GM21381 (cell line): ENCODE measurements around the gene PLGRKT.
"Not testable (repeated sequence)": the region's sequence is repeated elsewhere in the genome, so short reads cannot be mapped to it uniquely, and the experiment has no call there.

Experiments used
- ATAC-seq: cut with Tn5 transposase; IDR thresholded peaks from one replicate; pipeline ENCODE4 v1.9.1; 2021; ENCODE audit warnings: mild to moderate bottlenecking, moderate library complexity; ENCODE audit not compliant: unreplicated experiment

The PLGRKT gene

DNA sequence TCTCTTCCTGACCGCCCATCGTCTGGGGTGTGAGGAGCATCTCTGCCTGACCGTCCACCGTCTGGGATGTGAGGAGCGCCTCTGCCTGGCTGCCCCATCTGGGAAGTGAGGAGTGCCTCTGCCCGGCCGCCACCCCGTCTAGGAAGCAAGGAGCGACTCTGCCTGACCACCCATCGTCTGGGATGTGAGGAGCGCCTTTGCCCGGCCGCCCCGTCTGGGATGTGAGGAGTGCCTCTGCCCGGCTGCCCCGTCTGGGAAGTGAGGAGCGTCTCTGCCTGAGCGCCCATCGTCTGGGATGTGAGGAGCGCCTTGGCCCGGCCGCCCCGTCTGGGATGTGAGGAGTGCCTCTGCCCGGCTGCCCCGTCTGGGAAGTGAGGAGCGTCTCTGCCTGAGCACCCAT, 4.4 kb downstream of the PLGRKT start:
- not testable (repeated sequence) for ATAC-seq

DNA sequence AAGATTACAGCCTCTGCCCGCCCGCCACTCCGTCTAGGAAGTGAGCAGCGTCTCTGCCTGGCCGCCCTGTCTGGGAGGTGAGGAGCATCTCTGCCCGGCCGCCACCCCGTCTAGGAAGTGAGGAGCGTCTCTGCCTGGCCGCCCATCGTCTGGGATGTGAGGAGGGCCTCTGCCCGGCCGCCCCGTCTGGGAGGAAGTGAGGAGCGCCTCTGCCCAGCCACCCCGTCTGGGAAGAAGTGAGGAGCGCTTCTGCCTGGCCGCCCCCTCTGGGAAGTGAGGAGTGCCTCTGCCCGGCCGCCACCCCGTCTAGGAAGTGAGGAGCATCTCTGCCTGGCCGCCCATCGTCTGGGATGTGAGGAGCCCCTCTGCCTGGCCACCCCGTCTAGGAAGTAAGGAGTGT, 4.8 kb downstream of the PLGRKT start:
- ATAC-seq, result not testable (repeated sequence)

DNA sequence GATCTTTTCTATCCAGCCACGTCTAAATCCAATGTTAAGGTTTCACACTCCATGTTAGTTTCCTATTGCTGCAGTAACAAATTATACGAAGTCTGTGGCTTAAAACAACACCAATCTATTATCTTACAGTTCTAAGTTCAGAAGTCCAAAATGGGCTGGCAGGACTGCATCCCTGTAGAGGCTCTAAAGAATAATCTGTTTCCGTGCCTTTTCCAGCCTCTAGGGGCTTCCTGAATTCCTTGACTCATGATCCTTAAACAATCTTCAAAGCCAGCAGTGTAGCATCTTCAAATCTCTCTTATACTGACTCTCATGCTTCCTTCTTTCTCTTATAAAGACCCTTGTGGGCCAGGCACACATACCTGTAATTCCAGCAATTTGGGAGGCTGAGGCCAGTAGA, 6.8 kb downstream of the PLGRKT start:
- no peak for ATAC-seq

DNA sequence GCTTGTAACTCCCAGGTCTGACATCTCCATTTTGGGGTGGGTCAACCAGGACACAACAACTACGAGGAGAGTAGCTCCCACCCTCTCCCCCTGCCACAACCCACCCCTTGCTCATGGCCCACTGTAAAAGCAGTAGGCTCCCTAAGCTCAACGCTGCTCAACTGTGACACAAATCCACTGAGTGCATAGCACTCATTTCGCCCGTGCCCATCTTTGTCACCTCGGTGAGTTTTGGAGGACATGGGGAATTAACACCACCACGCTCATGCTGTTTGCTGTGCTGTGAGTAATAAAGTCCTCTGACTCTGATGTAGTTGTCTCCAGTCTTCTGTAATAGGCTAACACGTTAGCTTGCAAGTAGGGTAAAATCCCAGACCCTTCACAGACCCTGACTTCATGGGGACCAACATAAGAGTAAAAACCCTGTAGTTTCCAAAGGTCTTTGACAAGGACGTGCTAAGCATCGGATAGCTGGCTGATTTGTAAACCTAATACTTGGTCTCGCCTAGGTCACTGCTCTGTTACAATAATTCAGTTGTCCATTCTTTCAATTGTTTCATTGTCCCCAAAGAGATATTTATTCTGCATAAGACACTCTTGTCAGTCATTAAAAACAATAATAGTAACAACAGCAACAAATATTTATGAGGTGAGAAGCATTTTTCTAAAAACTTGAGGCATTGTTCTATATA, 7.7 kb downstream of the PLGRKT start:
- ATAC-seq, result no peak

DNA sequence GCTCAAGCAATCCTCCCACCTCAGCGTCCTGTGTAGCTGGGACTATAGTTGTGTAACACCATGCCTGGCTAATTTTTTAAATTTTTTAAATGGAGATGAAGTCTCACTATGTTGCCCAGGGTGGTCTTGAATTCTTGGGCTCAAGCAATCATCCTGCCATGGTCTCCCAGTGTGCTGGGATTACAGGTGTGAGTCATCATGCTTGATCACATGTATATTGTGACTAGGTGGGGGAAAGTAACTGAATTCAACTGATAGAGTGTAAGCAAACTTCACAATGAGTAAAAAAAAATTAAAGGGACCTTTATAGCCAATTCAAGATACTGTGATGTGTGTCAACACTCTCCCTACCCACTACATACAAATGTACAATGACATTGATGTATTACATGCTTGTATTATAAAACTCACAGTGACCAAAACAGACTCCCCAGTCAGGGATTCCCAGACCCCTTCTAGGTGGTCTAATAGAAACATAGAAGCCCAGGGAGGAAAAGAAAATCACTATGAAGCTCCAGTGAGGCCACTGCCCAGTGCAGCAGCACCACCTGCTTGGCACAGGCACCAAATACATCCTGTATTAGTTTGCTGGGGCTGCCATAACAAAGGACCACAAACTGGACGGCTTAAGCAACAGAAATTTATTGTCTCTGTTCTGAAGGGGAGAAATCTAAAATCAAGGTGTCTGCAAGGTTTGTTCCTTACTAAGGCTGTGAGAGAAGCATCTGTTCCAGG, 8.8 kb downstream of the PLGRKT start:
- ATAC-seq, result no peak

DNA sequence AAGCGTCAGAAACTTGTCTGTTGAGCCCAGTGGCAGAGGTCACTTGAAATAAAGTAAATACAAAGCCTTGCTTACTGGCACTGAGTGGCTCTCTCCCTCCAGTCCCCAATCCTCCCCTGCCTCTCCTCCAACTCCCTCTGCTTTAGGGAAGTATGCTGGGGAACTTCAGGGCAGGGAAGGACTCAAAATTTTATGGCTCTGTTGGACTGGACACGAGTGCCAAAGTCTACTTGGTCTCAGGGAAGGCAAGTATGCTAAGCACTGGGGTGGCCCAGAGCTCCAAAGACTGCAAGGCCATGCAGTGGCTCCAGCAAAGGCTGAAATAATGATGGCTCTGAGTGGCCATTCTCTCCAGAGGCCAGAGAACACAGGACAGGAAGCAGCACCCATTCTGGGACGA, 9.6 kb downstream of the PLGRKT start:
- no peak for ATAC-seq

DNA sequence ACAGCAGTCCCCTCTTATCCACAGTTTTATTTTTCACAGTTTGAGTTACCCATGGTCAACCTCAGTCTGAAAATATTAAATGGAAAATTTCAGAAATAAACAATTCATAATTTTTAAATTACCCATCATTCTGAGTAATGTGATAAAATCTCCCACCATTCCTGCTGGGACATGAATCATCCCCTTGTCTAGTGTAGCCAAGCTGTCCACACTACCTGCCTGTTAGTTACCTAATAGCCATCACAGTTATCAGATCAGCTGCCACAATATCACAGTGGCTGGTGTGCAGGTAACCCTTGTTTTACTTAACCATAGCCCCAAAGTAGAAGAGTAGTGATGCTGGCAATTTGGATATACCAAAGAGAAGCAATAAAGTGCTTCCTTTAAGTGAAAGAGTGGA, 10.7 kb downstream of the PLGRKT start:
- no peak for ATAC-seq

DNA sequence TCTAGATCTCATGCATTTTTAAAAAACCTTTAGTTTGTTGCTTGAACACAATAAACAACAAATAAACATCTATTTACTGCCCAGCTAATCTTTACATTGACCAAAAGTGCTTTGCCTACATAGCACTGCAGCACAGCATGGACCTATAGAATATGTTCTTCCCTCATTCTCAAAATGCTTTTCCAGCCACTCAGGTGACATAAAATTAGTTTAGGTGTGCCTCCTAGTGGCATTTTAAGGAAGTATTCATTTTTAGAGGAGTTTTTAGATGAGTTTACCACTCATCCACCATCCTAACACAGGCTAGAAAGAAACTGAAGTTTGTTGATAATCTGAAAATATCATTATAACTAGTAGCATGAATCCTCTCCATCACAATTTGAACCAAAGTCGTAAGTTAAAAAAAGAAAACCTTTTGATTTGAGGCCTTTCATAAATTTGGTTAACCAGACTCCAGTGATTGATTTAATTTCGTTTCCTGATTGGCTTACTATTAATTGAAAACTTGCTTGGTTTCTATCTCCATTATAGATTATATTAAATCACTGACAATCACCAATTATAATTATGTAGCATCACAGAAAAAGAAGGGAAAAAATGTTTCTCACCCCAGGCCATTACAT, 12.6 kb downstream of the PLGRKT start:
- ATAC-seq, result no peak

DNA sequence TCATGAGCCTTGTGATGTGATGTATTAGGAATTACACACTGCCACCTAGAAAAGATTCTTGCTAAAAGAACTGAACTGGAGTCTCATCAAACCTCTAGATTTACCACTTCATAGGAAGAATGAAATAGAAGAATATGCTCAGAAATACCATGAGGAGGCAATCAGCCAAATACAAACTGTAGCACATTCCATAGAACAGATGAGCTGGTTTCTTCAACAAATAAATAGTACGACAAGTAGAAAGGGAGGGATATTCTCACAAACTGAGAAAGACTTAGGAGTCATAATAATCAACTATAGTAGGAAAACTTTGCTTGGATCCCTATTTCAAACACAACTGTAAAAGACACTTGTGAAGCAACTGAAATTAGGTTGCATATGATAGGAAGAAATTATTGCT, 15.4 kb downstream of the PLGRKT start:
- no peak for ATAC-seq

DNA sequence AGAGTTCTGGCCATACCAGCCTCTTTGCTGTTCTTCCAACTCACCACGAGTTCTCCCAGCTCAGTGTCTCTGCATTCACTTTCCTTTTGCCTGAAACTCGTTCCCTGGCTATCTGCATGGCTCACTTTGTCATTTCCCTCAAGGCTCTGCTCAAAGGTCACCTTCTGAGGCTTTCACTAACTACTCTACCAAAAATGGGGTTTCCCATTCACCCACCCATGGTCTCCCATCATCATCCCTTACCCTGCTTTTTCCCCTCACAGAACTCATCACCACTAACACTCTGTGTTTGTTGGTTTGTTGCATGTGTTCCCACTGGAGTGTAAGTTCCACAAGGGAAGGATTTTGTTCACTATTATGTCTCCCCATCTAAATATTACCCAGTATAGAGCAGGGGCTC, 16.6 kb downstream of the PLGRKT start:
- ATAC-seq, result no peak

DNA sequence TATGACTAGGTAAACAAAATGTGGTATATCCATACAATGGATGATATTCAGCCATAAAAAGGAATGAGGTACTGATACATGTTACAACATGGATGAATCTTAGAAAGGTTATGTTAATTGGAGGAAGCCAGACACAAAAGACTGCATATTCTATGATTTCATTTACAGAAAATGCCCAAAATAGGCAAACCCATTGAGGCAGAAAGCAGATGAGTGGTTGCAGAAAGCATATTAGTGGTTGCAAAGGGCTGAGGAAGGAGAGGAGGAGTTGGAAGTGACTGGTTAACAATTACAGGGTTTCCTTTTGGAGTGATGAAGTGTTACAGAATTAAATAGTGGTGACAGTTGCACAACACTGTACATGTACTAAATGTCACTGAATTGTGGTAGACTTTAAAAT, 17.7 kb downstream of the PLGRKT start:
- ATAC-seq, result no peak

DNA sequence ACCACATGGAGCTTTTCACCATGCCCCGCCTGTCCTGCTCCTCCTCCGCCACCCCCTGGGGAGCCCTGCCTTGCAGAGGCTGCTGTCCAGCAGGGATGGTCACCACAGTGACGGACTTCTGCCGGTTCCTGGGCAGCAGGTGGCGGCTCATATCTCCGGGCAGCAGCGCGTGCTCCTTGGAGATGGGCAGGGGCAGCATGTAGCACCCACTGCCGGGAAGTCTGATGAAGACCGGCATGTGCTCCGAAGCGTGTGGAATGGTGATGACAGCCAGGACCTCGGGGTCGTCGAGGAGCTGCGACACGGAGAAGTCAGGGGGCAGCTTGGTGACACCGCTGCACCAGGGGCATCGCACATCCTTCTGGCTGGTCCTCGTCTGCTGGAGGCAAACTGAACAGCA, 19.2 kb downstream of the PLGRKT start:
- no peak for ATAC-seq

DNA sequence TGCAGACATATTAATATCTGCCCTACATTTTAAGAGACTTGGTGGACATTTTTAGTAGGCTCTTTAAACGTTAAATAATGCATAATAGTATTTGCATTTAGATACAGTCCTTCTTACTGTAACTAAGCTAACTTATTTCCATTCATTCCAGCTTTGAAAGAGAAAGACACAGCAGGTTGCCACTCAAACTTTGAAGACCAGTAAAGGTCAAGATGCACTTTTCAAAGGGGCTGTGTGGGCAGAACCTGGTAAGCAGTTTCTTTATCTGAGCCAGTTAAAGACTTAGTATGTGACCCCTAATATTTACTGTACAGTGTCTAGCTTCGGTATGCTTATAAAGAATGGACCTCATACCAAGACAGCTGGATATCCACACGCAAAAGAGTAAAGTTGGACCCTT, 20.8 kb downstream of the PLGRKT start:
- ATAC-seq, result no peak

DNA sequence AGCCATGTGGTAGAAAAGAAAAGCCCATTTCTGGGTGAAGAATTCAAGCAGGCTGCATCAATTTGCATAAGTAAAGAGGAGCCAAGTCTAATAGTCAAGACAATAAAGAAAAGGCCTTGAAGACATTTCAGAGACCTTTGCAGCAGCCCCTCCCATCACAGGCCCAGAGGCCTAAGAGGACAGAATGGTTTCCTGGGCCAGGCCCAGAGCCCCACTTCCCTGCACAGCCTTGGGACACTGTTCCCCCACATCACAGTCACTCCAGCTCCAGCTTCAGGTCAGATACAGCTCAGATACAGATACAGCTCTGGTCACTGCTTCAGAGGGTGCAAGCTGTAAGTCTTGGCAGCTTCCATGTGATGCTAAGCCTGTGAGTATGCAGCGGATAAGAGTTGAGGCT, 29.1 kb downstream of the PLGRKT start:
- no peak for ATAC-seq

DNA sequence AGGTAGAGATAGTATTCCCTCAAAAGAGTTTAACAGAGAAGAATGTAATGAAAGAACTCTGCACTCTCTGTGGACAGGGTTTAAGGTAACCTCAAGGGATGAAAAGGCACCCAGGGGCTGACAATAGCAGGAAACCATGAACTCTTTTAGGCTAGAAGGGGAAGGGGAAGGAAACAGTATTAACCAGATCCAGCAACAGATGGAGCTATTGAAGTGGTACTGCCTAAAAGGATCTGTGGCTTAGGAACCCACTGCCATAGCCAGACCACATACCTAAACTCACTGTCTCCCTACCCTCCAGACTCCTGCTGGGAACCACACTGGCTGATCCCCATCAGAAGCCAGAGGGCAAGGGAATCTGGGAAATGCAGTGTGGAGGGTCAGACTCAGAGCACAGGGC, 35.5 kb downstream of the PLGRKT start:
- no peak for ATAC-seq

DNA sequence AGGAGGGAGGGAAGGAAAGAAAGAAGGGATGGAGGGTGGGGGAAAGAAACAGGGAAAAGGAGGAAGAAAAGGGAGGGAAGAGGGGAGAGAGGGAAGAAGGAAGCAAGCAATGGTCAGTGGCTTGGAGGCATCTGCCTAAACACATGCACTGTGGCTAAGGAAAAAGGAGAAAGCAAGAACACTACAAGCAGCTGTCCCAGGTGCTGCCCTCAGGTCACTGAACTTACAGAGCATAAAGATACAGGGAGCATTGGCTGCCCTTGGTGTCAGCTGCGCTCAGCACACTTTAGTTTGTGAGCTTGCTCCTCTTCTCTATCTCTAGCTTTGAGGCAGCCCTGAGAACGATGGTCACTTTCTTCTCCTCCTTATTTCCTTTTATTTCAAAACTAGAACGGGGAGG, 40.2 kb downstream of the PLGRKT start:
- not testable (repeated sequence) for ATAC-seq

DNA sequence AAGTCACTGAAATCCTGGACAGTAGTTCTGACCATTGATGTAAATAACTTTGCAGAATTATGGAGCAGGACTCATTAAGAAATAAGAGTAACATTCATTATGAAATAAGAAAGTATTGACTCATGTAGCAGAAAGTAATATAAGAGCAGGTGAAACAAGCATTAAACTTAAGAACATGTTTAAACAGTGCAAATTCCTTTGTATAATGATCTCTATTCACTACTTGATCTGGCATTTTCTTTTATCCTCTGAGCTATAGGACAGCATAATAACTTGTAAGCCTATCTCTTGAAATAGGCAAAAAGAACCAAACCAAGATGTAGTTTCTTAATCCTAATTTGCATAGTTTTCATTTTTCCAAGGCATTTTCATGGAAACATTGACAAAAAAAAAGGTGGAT, 42.3 kb downstream of the PLGRKT start:
- no peak for ATAC-seq

DNA sequence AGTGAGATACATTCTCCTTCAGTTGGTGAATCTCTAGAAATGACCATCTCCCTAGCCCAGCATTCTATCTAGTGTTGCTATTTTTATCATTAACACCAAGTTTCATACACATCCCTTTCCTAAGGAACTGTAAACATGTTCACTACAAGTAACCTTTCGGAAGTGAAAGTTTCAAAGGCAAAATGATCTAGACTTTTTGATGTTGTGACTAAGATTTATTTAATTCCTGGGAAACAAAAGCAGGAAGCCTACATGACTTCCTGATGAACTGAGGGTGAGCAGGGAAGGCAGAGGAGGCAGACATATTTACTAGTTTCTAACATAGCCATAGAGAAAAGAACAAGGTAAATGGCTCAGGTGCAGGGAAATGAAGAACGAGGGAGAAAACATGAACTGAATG, 43.7 kb downstream of the PLGRKT start:
- ATAC-seq, result not testable (repeated sequence)

DNA sequence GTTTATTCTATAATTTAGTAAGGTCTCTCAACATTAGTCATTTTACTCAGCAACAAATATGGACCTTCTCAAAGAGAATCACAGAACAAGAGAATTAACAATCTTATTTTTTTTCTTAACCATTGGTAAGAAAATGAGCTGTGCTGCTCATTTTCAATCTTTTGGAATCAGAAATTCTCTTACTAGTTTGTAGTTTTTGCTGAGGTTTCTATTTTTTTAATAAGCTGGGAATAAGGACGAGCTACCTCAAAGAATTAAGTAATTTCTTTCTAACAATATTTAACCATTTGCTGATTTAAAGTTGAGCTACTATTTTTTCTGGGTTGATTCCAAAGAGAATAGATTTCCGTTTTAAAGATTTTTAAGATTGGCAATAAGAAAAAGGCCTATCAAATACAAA, 44.2 kb downstream of the PLGRKT start:
- ATAC-seq, result no peak

DNA sequence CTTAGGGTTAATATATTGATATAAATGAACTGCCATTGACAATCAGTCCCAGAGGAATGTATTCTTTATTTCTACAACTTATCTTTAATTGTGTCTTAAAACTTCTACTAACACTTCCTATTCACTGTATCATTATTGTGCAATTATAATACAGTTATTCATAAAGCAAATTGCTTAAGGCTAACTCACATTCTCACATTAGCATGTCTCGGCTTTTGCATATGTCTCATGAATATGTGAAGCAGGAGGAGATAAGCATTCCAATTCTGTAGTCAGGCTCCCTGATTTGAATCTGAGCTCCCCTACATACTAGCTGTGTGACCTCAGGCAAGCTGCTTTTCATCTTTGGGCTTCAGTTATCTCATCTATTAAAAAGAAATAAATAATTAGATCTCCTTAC, 45.4 kb downstream of the PLGRKT start:
- ATAC-seq, result no peak

DNA sequence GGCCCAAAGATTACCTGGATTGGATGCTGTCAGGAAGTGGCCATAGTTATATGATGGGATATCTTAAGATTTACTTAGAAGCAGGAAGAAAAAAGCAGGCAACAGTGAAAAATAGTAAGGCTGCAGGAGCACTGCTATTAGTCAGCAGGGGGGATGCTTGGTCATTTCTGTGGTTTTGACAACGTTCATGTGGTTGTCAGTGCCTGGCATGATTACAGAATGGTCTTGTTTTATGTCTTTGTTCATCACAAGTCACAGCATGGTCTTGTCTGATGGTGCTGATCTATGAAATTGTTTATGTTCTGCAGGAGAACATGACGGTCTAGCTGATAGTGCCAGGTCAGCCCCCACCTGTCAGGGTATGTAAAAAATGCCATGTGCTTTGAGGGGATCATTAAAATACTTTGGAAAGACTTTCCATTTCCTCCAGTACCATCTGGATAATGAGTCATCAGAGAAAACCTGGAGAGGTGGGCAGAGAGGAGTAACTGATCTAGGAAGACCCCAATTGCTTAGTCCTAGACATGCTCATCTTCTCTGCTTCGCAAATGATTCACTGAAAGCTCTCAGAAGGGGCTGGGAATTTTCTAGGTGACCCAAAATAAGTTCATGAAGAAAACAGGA, 48.5 kb downstream of the PLGRKT start:
- no peak for ATAC-seq
